Measurements from ENCODE around the gene TBL1X.

The TBL1X gene

DNA sequence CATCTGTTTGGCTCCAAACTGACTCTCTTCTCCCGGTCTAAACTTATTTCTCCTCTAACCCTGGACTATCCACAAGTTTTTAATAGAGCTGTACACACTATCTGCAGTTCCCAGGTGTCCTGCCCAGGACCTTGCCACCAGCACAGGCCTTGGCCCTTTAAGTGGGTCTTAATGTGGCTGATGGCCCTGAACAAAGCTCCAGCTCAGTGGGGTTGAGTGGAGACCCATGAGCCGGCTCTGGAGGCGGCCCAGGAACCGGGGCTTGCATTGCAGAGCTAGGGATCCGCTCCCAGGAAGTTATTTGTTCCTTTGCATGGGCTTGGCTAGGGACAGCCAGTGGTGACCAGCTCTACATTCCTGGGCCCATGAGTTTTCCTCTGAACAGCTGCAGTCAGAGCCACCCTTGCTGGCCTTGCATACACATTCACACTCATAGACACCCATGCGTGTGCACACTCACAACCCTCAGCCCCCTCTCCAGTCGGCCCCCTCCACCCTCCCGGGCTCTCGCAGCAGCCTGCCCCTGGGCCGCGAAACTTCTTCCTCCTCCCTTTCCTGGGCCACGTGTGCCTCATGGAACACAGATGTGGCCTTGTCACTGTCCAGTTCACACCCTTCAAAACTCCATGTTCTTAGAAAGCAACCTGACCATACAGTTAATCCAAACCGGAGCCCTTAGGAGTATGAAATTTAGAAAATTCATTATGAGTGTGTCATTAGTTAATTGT lies 242.6 kb downstream of the TBL1X start:
- DNase-seq (ENCODE audit: low read depth in 2 of 2) = no peak

DNA sequence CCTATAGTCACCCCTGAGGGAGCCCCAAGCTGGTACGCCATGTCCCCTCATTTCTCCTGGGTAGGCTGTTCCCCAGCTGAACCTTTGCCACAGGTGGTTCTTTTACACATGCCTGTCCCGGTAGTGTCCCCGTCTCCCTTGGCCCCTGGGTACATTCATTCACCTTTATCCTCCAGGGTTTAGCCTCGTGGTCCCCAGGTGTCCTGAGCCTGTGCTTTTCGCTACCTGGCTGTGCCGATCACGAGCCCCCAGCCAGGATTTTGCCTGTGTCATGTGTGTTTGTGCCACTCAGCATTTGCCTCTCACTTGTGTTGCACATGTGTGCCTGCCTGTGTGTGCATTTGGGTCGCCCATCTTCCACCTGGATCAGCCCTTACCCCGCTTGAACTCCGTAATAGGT lies 243.2 kb downstream of the TBL1X start:
- DNase-seq (ENCODE audit: low read depth in 2 of 2) = no peak

DNA sequence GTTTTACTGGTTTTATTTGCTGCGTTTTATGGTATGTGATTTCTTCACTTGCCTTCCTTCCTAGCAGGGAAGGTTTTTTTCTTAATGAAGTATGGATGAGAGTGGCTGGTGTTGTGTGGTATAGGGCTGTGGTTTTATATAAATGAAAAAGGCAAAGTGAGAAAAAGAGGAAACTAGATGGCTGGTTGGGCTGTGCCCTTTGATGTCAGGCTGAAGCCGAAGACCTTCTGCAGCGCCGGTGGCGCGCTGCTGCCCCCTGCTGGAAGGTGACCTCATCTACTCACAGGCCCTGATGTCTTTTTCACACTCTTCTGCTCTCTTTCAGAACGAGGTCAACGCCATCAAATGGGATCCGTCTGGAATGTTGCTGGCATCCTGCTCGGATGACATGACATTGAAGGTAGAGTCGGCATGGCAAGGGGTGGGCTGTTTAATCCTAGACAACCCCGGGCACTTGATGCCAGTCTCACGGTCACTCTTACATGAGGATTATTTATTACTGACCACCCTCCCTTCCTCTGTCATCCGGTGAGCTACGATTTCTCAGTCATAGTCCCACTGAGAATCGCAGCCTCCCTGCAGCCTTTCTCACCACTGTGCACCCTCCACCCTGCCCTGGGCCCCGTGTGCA lies 244.2 kb downstream of the TBL1X start:
- peak; percentile 34 to 57 for DNase-seq (ENCODE audit: low read depth in 2 of 2)

DNA sequence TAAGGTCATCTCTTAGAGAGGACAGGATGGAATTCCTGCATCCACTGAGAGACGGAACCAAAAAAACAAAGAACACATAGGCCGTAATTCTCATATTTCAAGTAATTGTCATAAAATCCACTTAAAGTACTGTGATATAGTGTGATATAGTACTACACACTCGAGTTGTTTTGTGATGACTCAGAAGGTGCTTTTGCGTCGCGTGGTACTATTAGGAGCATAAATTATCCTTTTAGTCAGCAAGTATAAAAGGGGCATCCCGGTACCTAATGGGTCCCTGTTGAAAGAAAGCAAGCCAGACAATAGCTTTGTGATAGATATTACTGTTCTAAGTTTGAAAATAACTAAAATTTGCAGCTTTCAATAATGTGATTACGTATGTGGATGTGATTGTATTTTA lies 245.5 kb downstream of the TBL1X start:
- no peak for DNase-seq (ENCODE audit: low read depth in 2 of 2)

DNA sequence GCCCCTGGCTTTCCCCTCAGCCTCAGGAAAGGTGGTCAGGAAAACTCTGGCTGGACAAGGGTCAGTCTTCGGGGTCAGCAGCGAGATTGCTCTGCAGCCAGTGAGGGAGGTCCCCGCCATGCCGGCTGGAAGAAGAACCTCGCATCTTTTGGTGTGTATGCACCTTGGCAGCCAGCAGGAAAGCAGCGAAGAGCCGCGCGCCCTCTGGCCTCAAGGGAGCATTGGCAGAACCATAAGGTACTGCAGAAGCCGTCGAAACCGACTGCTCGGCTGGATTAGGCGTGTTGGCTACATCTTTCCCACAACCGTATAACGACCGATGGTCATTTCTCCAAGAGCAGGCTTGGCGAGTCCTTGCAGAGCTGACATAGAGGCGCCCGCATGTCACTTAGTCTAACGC lies 252.5 kb downstream of the TBL1X start:
- no peak for DNase-seq (ENCODE audit: low read depth in 2 of 2)

DNA sequence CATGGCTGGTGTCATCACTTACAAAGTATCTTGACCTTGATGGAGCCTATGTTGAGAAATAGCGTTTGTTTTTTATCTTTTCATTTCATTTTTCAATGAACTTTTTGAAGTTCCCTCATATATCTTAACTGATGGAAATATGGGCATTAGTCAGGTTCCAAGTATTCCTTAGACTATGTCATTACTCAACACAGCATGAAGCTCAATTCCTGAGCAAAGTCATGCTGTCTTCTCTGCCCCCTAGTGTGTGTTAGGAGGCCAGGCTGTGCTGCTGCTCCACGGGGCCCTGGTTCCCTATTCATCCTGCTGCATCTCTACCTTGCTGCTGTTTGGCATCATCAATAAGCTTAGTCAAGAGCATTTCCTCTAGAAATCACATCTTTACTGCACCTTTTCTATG lies 259.9 kb downstream of the TBL1X start:
- no peak for DNase-seq (ENCODE audit: low read depth in 2 of 2)

DNA sequence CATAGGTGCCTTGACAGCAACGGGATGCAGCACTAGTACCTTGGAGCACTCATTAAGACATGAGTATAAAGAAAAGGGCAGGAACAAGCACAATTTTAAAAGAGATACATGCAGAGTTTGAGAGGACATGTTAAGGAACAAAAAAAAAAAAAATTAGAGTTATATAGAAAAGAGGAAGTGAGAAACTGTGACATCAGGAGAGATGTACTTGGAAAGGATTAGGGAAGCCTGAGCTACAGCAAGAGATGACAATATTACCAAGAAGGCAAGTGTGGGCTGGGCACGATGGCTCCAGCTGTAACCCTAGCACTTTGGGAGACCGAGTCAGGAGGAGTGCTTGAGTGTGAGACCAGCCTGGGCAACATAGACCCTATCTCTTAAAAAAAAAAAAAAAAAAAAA lies 263.4 kb downstream of the TBL1X start:
- no peak for DNase-seq (ENCODE audit: low read depth in 2 of 2)

DNA sequence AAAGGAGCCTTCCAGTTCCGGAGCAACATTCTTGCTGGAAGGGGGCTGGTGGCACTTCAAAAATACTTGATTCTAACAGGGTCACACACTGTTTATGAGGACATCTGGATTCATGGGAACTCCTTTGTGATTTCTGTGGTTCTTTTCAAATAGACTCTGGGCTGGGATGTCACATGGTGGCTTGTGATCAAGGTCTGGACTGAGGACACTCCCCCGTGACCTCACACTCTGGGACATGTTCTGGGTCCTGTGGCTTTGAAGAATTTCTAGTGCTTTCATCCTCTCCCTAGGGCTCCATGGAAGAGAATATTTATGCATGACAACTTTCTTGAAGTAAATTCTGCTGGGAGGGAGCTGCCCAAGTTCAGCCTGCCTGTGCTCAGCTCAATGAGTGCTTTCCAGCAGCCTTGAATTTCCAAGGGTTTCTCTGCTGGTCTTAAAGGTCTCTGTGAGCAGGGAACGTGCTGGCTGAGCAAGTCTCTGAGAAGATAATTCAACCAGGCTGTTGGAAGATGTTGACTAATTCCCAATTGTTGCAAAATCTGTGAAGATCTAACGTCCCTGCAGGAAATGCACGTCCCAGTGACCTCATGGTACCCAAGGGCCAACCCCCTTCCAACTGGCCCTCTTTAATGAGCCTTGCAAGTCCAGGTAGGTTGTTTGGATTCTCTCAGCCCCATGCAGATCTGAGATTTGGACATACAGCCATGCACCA lies 264.5 kb downstream of the TBL1X start:
- no peak for DNase-seq (ENCODE audit: low read depth in 2 of 2)

DNA sequence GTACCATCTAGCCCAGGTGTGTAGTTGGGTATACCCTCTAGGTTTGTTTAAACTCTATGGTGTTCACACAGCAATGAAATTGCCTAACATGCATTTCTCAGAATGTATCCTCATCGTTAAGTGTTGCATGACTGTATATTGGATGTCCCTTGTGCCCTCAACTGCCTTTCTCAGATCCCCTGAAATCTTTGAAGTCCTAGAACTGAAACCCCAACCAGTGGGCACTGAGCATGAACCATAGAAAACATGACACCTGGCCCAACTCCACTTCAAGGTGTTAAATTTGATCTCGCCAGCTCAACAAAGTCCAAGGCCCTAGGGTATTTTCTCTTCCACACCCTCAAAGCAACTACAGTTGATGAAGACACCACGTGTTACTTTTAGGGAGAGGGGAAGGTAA lies 265.2 kb downstream of the TBL1X start:
- no peak for DNase-seq (ENCODE audit: low read depth in 2 of 2)

DNA sequence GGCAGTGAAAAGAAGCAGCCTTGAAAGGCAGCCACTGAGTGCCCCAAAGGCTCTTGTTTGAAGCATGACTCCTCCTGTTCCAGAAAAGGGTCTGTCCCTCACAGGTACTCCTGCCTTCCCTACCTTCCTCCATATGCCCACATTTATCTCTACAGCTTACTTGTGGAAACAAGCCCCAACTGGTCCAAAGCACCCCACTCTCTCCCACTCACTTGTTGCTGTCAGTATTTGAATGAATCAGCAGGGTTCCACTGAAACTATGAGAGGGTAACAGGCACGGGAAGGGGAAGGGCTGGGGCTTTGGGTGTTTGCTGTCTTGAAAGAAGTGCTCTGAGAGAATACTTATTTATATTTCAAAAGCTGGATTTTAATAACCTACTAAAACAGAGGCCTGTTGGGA lies 265.9 kb downstream of the TBL1X start:
- DNase-seq (ENCODE audit: low read depth in 2 of 2) = no peak

DNA sequence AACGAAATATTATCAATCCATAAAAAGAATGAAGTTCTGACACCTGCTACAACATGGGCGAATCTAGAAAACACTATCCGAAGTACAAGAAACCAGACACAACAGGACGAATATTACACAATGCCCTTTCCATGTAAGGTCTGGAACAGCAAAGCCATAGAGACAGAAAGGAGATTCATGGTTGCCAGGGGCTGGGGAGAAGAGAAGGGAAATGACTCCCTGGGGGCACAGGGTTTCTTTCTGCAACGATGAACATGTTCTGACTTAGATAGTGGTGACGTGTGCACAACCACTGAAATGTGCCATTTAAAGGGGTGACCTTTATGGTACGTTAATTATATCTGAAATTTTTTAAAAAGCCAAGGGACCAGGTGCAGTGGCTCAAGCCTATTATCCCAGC lies 272.5 kb downstream of the TBL1X start:
- DNase-seq (ENCODE audit: low read depth in 2 of 2) = no peak

DNA sequence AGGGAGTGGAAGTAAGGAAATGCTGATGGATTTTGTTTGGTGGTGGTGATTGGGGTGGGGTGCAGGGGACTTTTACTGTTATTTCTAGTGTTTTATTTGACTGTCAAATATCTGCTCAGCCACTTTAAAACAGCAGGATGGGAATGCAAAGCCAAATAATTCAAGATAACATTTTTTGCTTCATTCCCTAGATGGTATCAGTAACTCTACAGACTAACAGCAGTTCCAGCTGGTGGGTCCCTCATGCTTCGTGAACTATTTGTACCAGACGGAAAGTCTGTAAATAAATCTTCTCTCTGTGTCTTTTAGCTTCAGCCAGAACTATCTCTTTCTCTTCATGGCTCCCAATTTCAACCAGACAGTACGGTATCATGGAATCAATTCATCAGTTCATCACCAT lies 273.3 kb downstream of the TBL1X start:
- DNase-seq (ENCODE audit: low read depth in 2 of 2) = no peak

DNA sequence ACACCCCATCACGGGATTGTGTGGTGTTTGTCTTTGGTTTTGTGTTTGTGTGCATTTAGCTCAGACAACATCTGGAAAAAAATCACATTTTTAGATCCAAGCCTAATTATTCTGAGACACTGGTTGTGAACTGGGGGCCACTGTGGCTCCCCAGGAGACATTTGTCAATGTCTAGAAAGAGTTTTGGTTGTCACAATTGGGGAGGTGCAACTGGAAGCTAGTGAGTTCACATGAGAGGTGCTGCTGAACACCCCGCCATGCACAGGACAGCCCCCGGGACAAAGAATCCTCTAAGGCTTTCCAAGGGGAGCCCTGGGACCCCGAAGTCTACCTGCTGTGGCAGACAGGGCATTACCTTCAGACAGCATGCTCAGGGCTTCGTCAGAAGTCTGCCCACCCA lies 274.3 kb downstream of the TBL1X start:
- DNase-seq (ENCODE audit: low read depth in 2 of 2) = no peak

DNA sequence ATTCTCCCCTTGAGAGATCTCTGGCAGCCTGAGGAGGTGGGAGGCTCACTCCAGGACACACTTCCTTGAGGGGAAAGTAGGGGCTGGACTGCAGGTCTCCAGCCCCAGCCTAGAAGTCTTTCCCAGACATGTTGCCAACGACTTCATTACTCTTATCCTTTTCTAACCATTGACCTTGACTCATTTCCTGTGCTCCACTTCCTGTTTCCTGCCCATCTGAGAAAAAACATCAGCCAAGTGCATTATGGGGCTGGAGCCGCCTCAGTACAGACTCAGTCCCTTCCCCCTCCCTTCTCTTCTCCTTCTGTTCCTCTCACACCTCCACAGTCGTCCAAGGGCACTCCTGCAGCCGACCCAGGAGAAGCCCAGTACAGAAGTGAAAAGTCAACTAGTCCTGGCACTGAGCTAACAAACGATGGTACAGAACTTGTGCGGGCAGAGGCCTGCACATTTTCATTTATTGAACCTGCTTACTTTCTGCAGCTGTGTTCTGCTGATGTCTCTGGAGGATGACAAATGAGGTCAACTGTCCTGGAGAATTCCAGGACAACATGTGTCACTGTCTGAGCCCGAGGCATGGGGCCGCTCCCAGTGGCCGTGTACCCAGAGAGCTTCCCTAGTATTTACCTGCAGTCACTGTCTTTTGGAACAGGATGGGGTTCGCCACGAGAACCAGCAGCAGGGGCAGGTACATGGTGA lies 280.7 kb downstream of the TBL1X start:
- no peak for DNase-seq (ENCODE audit: low read depth in 2 of 2)

DNA sequence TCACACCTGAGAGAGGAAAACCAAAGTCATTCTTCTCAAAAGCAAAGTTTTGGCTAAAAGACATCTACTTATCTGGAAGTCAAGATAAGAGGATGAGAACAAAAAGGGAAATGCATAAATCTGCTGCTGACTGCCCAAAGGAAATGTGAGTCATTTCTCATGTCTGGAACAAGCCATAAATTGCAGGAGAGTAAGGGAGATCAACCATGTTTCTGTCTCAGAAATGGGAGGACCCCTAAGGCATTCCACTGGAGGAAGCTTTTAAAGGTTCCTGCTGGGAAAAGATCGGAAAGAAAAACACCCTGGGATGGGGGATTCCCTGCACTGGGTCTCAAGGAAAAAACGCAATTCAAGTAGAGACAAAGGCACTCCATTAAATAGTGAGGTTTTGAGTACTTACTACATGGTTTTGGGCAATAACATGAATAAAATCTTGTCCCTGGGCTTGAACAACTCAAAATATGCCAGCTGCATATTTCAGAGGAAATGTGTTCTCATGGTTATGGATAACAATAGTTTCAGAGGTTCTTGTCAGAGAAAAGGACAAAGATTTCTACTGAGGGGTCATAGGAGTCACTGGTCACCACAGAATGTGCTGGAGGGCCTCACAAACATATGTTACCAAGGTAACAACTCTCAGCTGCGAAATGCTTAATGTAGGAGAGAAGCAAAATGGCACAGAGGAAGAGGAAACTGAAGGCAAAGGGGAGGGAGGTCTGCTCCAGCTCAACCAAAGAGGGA lies 281.5 kb downstream of the TBL1X start:
- no peak for DNase-seq (ENCODE audit: low read depth in 2 of 2)

DNA sequence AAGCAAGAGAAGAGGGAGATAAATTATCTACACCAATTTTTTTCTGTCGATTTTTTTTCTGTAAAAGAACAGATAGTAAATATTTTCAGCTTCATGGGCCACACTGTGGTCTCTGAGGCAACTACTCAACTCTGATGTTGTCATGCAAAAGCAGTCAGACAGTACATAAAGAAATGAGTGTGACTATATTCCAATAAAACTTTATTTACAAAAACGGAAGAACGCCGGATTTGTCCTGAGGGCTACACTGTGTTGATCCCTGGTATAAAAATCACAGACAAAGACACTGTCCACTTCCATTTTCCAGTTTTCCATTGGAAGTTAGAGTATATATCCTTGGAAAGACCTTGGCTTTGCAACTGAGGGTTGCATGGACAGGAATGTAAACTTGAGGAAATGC lies 282.8 kb downstream of the TBL1X start:
- DNase-seq (ENCODE audit: low read depth in 2 of 2) = no peak

DNA sequence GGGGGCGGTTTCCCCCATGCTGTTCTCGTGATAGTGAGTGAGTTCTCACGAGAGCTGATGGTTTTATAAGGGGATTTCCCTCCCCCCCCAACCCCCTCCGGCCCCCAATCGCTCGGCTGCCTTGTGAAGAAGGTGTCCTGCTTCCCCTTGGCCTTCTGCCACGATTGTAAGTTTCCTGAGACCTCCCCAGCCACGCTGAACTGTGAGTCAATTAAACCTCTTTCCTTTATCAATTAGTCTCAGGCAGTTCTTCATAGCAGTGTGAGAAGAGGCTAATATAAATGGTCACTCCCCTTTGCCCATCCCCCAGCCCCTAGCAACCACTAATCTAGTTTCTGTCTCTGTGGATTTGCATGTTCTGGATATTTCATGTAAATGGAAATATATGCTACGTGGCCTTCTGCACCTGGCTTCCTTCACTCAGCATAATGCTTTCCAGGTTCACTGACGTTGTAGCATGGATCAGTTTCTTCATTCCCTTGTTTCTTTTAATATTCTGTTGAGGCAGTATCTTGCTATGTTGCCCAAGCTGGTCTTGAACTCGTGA lies 284.4 kb downstream of the TBL1X start:
- DNase-seq (ENCODE audit: low read depth in 2 of 2) = no peak

DNA sequence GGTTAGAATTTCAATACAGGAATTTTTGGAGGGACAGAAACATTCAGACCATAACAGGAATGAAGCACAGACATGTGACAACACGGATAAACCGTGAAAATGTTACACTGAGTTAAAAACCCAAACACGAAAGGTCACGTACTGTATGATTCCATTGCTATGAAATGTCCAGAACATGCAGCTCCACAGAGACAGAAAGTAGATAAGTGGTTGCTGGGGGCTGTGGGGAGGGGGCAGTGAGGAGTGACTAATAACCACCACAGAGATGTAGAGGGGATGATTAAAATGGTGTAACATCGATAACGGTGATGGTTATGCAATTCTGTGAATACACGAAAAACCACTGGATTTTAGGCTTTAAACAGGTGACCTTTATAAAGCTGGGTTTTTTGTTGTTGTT lies 292.5 kb downstream of the TBL1X start:
- DNase-seq (ENCODE audit: low read depth in 2 of 2) = no peak

DNA sequence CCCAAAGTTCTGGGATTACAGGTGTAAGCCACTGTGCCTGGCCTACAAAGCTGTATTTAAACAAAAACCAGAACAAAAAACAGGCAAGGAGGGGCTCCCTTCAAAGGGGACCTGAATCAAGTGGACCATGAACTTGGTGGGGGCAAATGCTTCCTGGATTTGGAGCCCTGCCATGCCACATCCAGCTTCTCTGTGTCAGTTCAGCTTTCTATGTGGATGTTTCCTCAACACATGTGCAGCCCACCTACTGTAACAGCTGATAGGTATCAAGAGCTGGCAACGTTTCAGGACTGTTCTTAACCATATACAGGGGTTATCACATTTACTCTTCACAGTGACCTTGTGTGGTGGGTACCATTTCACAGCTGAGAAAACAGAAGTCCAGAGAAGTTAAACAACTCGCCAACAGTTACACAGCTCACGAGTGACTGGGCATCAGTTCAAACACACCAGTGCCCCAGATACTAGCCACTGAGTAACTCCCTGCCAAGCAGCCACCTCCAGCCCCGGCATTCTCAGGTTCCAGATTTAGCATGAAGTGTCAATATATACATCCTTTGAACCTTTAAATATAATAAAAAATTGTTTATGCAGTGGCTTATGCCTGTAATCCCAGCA lies 293.3 kb downstream of the TBL1X start:
- DNase-seq (ENCODE audit: low read depth in 2 of 2) = no peak

DNA sequence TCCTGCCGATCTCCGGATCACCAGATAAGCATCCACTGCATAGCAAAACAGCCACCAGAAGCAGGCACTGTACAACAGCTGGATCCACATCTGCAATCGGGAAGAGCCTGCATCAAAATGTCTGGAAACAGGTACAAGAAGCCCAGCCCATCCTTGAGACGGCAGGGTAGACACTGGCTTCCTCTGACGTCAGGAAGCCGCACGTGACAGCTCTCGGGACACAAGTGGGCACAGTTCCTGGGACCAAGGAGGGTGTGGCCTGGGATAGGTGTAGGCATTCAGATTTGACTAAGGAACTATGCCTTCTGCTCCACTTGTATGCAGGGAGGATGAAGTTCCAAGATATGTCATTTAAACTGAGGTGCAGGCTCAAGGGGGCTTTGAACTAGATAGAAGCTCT lies 294.5 kb downstream of the TBL1X start:
- DNase-seq (ENCODE audit: low read depth in 2 of 2) = no peak

DNA sequence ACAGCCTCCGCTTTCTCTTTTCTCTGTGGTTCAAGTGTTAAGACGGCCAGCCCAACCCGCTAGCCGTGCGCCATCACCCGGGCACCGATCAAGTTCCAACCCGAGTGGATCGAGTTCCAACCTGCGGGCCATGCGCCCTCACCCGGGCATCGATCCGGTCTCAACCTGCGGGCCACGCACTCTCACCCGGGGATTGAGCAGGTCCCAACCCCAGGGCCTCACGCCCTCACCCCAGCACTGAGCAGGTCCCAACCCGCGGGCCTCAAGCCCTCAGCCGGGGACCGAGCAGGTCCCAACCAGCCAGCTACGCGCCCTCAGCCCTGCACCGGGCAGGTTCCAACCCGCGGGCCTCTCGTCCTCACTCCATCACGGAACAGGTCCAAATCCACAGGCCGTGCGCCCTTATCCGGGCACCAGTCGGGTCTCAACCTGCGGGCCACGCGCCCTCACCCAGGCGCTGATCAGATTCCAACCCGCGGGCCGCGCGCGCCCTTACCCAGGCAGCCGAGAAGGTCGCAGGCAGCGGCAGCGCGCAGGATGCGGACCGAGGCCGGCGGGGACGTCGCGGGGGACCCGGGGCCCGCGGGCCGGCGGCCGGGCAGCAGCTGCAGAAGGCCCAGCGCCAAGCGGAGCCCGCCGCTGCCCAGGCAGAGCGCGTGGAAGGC lies 300.3 kb downstream of the TBL1X start:
- DNase-seq (ENCODE audit: low read depth in 2 of 2) = no peak

Measured in stimulated activated CD4-positive, alpha-beta T cell treated with anti-CD3 and anti-CD28 coated beads, Interleukin-12 subunit alpha, Interleukin-12 subunit beta, amount 100 ng/mL, for 24 hours (primary cell).